Upper lobe of right lung (tissue), 1 donor: ENCODE results near the gene MTMR1. TPM values are rescaled to one million over a fixed set of nuclear protein-coding genes. Genes with fewer than 3 reads are reported as not detected.
A peak's percentile ranks its signal among the peaks of the same experiment; 100 is the strongest.

Experiments used
- ATAC-seq: fragments of 200-7000 bp; cut with Tn5 transposase; one replicate; pipeline ENCODE4 v1.9.1; 2020; ENCODE audit warnings: mild to moderate bottlenecking, moderate library complexity
- DNase-seq: peaks from one replicate; pipeline ENCODE4 v3.0.0-alpha.2; 2020
- H3K27ac ChIP-seq: fragments of 200-600 bp; one replicate; pipeline ENCODE4 v1.8.0; 2022
- H3K27me3 ChIP-seq: fragments of 200-600 bp; one replicate; pipeline ENCODE4 v1.8.0; 2022; ENCODE audit warnings: mild to moderate bottlenecking
- H3K36me3 ChIP-seq: fragments of 200-600 bp; one replicate; pipeline ENCODE4 v1.8.0; 2022
- H3K4me1 ChIP-seq: fragments of 200-600 bp; one replicate; pipeline ENCODE4 v1.8.0; 2022
- H3K4me3 ChIP-seq: fragments of 200-600 bp; one replicate; pipeline ENCODE4 v1.8.0; 2022; ENCODE audit warnings: mild to moderate bottlenecking
- H3K9me3 ChIP-seq: fragments of 200-600 bp; one replicate; pipeline ENCODE4 v1.8.0; 2022
- intact Hi-C: fragments of 100-400 bp; cut with DNase I; formaldehyde crosslinking; loops from one replicate; pipeline ENCODE4 v1.11.0; 2022
- total RNA-seq: library from RNA; stranded (reverse); fragmentation: NEBNext Ultra II Directional; extraction: Animal tissue kit (Norgen Biotek cat#: 25700); gene quantifications from one replicate; pipeline ENCODE4 v1.2.1, GENCODE V29; 2021
- TF ChIP-seq, protein P1 (sequence below): fragments of 200-600 bp; IDR thresholded peaks from one replicate; pipeline ENCODE4 v1.8.0; 2022; ENCODE audit warnings: antibody characterized with exemption
- donor health status: DM: no; HTN: yes; CAD: no; lungs with severe emphysema.

MTMR1 gene
- total RNA-seq, 1 donor from 2014 or later = 27.3 TPM

DNA sequence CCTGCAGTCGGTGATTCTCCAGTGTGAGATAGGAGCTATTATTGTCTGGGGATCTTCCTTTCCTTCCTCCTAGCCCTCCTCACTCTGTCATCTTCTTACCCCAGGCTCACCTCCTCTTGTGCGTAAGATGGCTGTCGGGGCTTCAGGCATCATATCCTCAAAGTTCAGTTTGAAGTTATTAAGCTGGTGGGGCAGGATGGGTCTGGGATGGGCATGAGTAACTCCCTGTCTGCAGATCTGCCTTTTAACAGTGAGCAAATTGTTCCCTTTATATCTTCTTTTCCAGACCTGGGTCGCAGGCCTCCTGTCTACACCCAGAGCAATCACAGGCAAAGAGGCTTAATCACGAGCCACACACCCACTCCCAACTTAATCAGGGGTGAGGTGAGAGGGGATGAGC, 900 bp upstream of the MTMR1 start:
- ATAC-seq = no peak
- TF ChIP-seq, protein P1, sequence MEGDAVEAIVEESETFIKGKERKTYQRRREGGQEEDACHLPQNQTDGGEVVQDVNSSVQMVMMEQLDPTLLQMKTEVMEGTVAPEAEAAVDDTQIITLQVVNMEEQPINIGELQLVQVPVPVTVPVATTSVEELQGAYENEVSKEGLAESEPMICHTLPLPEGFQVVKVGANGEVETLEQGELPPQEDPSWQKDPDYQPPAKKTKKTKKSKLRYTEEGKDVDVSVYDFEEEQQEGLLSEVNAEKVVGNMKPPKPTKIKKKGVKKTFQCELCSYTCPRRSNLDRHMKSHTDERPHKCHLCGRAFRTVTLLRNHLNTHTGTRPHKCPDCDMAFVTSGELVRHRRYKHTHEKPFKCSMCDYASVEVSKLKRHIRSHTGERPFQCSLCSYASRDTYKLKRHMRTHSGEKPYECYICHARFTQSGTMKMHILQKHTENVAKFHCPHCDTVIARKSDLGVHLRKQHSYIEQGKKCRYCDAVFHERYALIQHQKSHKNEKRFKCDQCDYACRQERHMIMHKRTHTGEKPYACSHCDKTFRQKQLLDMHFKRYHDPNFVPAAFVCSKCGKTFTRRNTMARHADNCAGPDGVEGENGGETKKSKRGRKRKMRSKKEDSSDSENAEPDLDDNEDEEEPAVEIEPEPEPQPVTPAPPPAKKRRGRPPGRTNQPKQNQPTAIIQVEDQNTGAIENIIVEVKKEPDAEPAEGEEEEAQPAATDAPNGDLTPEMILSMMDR = no peak
- peak overlapping the region; percentile 77 for H3K27ac ChIP-seq

DNA sequence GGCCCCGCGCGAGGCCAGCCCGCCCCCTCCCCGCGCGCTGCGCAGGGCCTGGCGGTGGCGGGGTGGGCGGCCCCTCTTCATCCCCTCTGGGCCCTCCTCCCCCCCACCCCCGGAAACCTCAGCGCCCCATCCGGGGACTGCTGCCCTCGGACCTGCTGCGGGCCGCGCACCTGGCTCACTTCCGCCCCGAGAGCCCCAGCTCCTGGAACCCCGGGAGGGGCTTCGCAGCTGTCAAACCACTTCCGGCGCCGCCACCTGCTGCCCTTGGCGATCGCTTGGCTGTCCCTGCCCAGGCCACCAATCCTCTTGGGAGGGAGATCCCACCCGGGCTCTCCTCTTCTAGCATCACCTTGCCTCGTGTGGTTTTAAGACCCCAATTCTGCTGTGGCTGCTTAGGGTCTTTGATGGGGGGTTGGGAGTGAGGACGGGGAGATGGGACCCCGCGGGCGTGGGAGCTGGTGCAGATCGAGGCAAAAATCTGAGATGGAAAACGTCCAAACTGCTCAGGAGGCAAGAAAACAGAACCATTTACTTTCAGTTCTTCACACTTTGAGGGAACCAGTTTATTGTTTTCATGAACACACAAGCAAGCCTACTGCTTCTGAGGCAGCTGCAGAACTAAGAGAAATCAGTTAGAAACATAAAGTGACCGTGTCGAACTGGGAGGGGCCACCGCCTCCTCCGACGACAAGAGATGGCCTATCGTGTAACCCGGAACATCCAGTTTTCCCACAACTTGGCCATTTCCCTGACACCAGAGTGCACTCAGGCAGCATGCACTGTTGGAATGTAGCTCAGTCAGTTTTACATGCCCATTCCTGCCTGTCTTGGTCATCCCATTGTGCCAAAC, 754 bp downstream of the MTMR1 start:
- ATAC-seq (peak; percentile 80), DNase-seq (peak; percentile 82)
- peak overlapping the region; percentile 55 for H3K4me3 ChIP-seq
- H3K27me3 ChIP-seq = no peaks in the 10 kb centered on the region
- TF ChIP-seq, protein P1 = no peak
- H3K9me3 ChIP-seq = no peaks in the 10 kb centered on the region
- intact Hi-C loops = no loop called here
- H3K27ac ChIP-seq = peak overlapping the region; percentile 78
- no peaks in the 10 kb centered on the region for H3K36me3 ChIP-seq
- H3K4me1 ChIP-seq = no peaks in the 10 kb centered on the region

More for the DNA sequence above, 900 bp upstream of the MTMR1 start:
- H3K9me3 ChIP-seq = no peaks in the 10 kb centered on the region
- no peak for DNase-seq
- intact Hi-C loops = no loop called here
- no peaks in the 10 kb centered on the region for H3K27me3 ChIP-seq
- no peaks in the 10 kb centered on the region for H3K4me1 ChIP-seq
- H3K36me3 ChIP-seq = no peaks in the 10 kb centered on the region
- H3K4me3 ChIP-seq = peak overlapping the region; percentile 52

DNA sequence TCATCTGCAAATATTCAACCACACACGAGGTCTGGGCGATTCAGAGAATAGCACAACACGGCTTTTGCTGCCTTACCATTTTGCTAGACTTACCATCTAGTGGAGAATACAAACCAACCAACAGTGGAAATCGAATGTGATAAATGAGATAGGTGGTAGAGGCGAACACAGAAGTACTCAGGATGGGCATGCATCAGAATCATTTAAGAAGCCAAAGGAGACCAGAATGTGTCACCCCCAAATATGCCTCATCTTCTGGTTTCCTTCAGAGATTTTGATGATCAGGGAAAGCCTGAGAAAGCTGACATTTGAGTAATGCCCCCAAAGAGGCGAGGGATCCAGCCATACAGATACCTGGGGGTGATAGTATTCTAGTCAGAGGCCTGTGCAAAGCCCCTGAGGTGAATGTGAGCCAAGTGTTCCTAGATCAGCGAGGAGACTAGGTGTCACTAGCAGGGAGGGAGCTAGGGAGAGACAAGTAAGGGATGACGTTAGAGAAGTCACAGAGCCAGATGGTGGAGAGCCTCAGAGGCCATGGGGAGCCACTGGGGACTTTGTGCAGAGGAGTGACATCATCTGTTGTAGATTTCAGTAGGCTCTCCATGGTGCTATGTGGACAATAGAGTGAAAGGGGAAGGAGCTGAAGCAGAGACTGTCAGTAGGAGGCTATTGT, 1.7 kb downstream of the MTMR1 start:
- intact Hi-C loops = no loop called here
- Histone ChIP-seq H3K27me3 (no peaks in the 10 kb centered on the region), H3K36me3 (no peaks in the 10 kb centered on the region), H3K4me3 (peak overlapping the region; percentile 55), H3K27ac (no peak overlapping the region), H3K4me1 (no peaks in the 10 kb centered on the region), H3K9me3 (no peaks in the 10 kb centered on the region)
- TF ChIP-seq, protein P1 = no peak
- DNase-seq (no peak), ATAC-seq (peak; percentile 37)

DNA sequence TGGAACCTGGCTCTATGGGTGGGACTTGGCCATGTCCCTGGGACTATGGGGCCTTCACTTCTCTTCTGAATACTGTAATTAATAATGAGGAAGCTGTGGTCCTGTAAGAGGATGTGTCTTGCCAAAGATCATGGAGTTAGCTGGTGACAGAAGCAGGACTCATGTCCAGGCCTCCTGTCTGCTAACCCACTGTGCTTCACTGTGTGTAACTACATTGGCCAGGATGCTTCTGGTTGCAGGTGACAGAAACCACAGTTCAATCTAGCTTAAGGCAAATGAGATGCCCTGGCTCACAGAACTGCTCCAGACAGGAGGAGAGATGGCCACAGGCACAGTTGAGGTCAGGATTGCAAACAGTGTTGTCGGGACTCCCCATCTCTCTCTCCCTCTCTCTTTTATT, 3.1 kb downstream of the MTMR1 start:
- intact Hi-C loops = no loop called here
- H3K4me3 ChIP-seq = no peak overlapping the region
- no peak for DNase-seq
- no peaks in the 10 kb centered on the region for H3K4me1 ChIP-seq
- peak overlapping the region; percentile 47 for H3K27ac ChIP-seq
- H3K36me3 ChIP-seq = no peaks in the 10 kb centered on the region
- no peaks in the 10 kb centered on the region for H3K9me3 ChIP-seq
- H3K27me3 ChIP-seq = no peaks in the 10 kb centered on the region
- TF ChIP-seq, protein P1 = no peak
- ATAC-seq = peak; percentile 49

DNA sequence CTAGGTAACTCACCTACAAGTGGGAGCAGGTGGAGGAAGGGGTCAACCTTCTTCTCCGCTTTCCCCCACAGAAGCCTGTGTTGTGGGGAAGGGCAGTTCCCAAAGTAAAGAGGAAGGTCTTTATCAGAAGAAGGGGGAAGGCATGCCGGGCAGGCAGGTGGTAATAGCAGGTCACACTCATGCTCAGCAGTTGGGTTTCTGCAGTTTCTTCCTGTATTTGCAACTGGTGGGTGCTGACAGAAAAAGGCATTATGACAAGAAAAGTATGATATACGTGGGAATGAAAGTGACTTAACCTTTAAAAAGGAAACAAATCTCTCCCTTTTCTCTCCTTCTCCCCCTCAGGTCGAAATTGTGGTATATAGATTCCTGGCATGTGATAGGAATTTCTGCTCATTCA, 3.7 kb downstream of the MTMR1 start:
- Histone ChIP-seq H3K4me3 (no peak overlapping the region), H3K4me1 (no peaks in the 10 kb centered on the region), H3K36me3 (no peaks in the 10 kb centered on the region), H3K27ac (peak overlapping the region; percentile 47), H3K9me3 (no peaks in the 10 kb centered on the region), H3K27me3 (no peaks in the 10 kb centered on the region)
- no peak for ATAC-seq
- intact Hi-C loops = no loop called here
- DNase-seq = no peak
- TF ChIP-seq, protein P1 = no peak
